HG02763 (cell line): ENCODE measurements around the gene AKAP12.

ENCODE experiments used
- ATAC-seq: cut with Tn5 transposase; IDR thresholded peaks from one replicate; pipeline ENCODE4 v1.9.1; 2021; ENCODE audit warnings: mild to moderate bottlenecking, moderate library complexity; ENCODE audit not compliant: unreplicated experiment

The AKAP12 gene

GRCh38 chr6:151239603-151240035, at the start of gene AKAP12:
Gene AKAP12 (plus strand): TSS chr6:151239967. CDS start chr6:151240563, 596 bp downstream.
- ATAC-seq: no peak

- no peak for ATAC-seq
Measured at GRCh38 chr6:151191527-151191926, 48.2 kb upstream of the AKAP12 start.

- no peak for ATAC-seq
Measured at GRCh38 chr6:151196555-151196954, 43.2 kb upstream of the AKAP12 start.

- ATAC-seq: no peak
Measured at GRCh38 chr6:151197556-151197955, 42.2 kb upstream of the AKAP12 start.

- ATAC-seq: no peak
Measured at GRCh38 chr6:151199991-151200390, 39.8 kb upstream of the AKAP12 start.

- no peak for ATAC-seq
Measured at GRCh38 chr6:151205721-151206600, 33.8 kb upstream of the AKAP12 start.

GRCh38 chr6:151207674-151208073, 32.1 kb upstream of the AKAP12 start:
- ATAC-seq: no peak

GRCh38 chr6:151209071-151209831, 30.5 kb upstream of the AKAP12 start:
- no peak for ATAC-seq

- no peak for ATAC-seq
Measured at GRCh38 chr6:151211075-151211474, 28.7 kb upstream of the AKAP12 start.

GRCh38 chr6:151213352-151213751, 26.4 kb upstream of the AKAP12 start:
- no peak for ATAC-seq

- ATAC-seq: no peak
Measured at GRCh38 chr6:151215999-151216398, 23.8 kb upstream of the AKAP12 start.

- ATAC-seq: no peak
Measured at GRCh38 chr6:151216804-151217203, 23.0 kb upstream of the AKAP12 start.

GRCh38 chr6:151219192-151219591, 20.6 kb upstream of the AKAP12 start:
- ATAC-seq: no peak

- ATAC-seq: no peak
Measured at GRCh38 chr6:151224076-151224475, 15.7 kb upstream of the AKAP12 start.

GRCh38 chr6:151225919-151226318, 13.8 kb upstream of the AKAP12 start:
- ATAC-seq: no peak

GRCh38 chr6:151228788-151229400, 10.9 kb upstream of the AKAP12 start:
- no peak for ATAC-seq

GRCh38 chr6:151229401-151230276, 10.1 kb upstream of the AKAP12 start:
- ATAC-seq: no peak

- ATAC-seq: no peak
Measured at GRCh38 chr6:151230277-151230577, 9.5 kb upstream of the AKAP12 start.

GRCh38 chr6:151232899-151233298, 6.9 kb upstream of the AKAP12 start:
- ATAC-seq: no peak

GRCh38 chr6:151233731-151234130, 6.0 kb upstream of the AKAP12 start:
- no peak for ATAC-seq
